Inflammatory macrophage treated with lipopolysaccharide for 1 hour (primary cell): ENCODE results near the gene SIRT2.
A peak's percentile ranks its signal among the peaks of the same experiment; 100 is the strongest.

Source experiments
- DNase-seq, 2 donors: peaks; one replicate each; pipeline ENCODE4 v3.0.0-alpha.2; 2020 to 2022

The SIRT2 gene

GRCh38 chr19:38842439-38843174 is 56.8 kb downstream of the SIRT2 start:
- DNase-seq, result no peak

- no peak for DNase-seq
Measured at GRCh38 chr19:38841787-38842438, 57.5 kb downstream of the SIRT2 start.

GRCh38 chr19:38841180-38841766 is 58.1 kb downstream of the SIRT2 start:
- DNase-seq, result no peak

- DNase-seq, result no peak
Measured at GRCh38 chr19:38840583-38840968, 58.8 kb downstream of the SIRT2 start.

GRCh38 chr19:38839816-38840582 is 59.4 kb downstream of the SIRT2 start:
- no peak for DNase-seq

GRCh38 chr19:38838986-38839761 is 60.2 kb downstream of the SIRT2 start:
- DNase-seq, result no peak

- no peak for DNase-seq
Measured at GRCh38 chr19:38838208-38838985, 61.0 kb downstream of the SIRT2 start.

GRCh38 chr19:38837656-38838121 is 61.7 kb downstream of the SIRT2 start:
- DNase-seq, result no peak

- no peak for DNase-seq
Measured at GRCh38 chr19:38836983-38837626, 62.3 kb downstream of the SIRT2 start.

- DNase-seq, result no peak
Measured at GRCh38 chr19:38836159-38836982, 63.0 kb downstream of the SIRT2 start.

GRCh38 chr19:38834590-38834989 is 64.8 kb downstream of the SIRT2 start:
- DNase-seq, result no peak

GRCh38 chr19:38834104-38834490 is 65.3 kb downstream of the SIRT2 start:
- no peak for DNase-seq

- no peak for DNase-seq
Measured at GRCh38 chr19:38833092-38833425, 66.4 kb downstream of the SIRT2 start.

GRCh38 chr19:38831142-38831605 is 68.2 kb downstream of the SIRT2 start:
- DNase-seq, result peak; percentile 54 to 72

- DNase-seq, result peak; percentile 10 to 11
Measured at GRCh38 chr19:38830039-38830733, 69.2 kb downstream of the SIRT2 start.

GRCh38 chr19:38829203-38829602 is 70.2 kb downstream of the SIRT2 start:
- peak; percentile 62 to 81 for DNase-seq
